HCT116 (cell line): ENCODE data around the gene ERP29. TPM values are rescaled to one million over a fixed set of nuclear protein-coding genes. Genes with fewer than 3 reads are reported as not detected.

Experiments used
- ATAC-seq: fragments of 200-7000 bp; cut with Tn5 transposase; 2 replicates; pipeline ENCODE4 v1.9.1; 2020; ENCODE audit warnings: mild to moderate bottlenecking, moderate library complexity
- BruUV-seq: library from RNA; stranded (reverse); fragments of 400-500 nt; replicated peaks from 2 replicates; lab custom pipeline; 2021; lab: Mats Ljungman, UMichigan
- CTCF ChIA-PET: fragments of 300-600 bp; sonication (Branson Sonifier 250); formaldehyde crosslinking; loops from one replicate; lab custom pipeline; 2021; ENCODE audit warnings: antibody characterized with exemption; lab: Charles Lee
- POLR2A ChIA-PET: fragments of 300-600, 350-600 bp; sonication (Branson Sonifier 250); formaldehyde crosslinking; loops from one replicate; lab custom pipeline; 2021; ENCODE audit warnings: antibody characterized with exemption; lab: Charles Lee
- RAD21 ChIA-PET, 2 experiments: fragments of 300-600 bp; sonication (Branson Sonifier 250); formaldehyde crosslinking; loops; one replicate each; lab custom pipeline; 2023; ENCODE audit warnings: low total read pairs in 2 of 2; ENCODE audit not compliant: uncharacterized antibody in 2 of 2, unreplicated experiment in 2 of 2, low non-redundant PET in 1 of 2; lab: Charles Lee
- DNase-seq: peaks from one replicate; pipeline ENCODE4 v3.0.0-alpha.2; 2010; ENCODE audit warnings: low read depth, low spot score
- H2AFZ ChIP-seq: fragments of 200-600 bp; shearing (Covaris generic), sonication (generic); 2 replicates; pipeline ENCODE4 v1.6.1; 2017; ENCODE audit warnings: low read depth, mixed run types, mixed read lengths, antibody characterized with exemption, low read length; ENCODE audit not compliant: poor library complexity, severe bottlenecking
- H3K27ac ChIP-seq: 2 replicates; pipeline ENCODE4 v1.5.1; 2012; ENCODE audit warnings: low read depth, low read length
- H3K27me3 ChIP-seq: fragments of 200-600 bp; sonication (generic); 2 replicates; pipeline ENCODE4 v1.6.1; 2016; ENCODE audit warnings: mixed run types, low read length, mixed read lengths; ENCODE audit not compliant: insufficient read depth
- H3K36me3 ChIP-seq, 2 experiments: fragments of 200-500 bp in 1 of 2; fragments of 200-600 bp in 1 of 2; sonication (Bioruptor generic) in 1 of 2; sonication (generic) in 1 of 2; 2 replicates each; pipeline versions ENCODE4 v1.5.1 to v1.6.1; 2014 to 2016; ENCODE audit warnings: low read length in 2 of 2, inconsistent platforms in 1 of 2, mixed read lengths in 1 of 2, mixed run types in 1 of 2; ENCODE audit not compliant: insufficient read depth in 2 of 2, control insufficient read depth in 1 of 2
- H3K4me1 ChIP-seq, 2 experiments: fragments of 200-600 bp in 1 of 2; sonication (generic) in 1 of 2; 2 replicates each; pipeline versions ENCODE4 v1.5.1 to v1.6.1; 2012 to 2017; ENCODE audit warnings: low read length in 2 of 2, inconsistent platforms in 1 of 2, mild to moderate bottlenecking in 1 of 2, mixed read lengths in 1 of 2, mixed run types in 1 of 2, moderate library complexity in 1 of 2; ENCODE audit not compliant: insufficient read depth in 2 of 2, control insufficient read depth in 1 of 2
- H3K4me2 ChIP-seq: fragments of 200-600 bp; sonication (generic); 2 replicates; pipeline ENCODE4 v1.6.1; 2017; ENCODE audit warnings: mixed run types, low read length, mixed read lengths
- H3K4me3 ChIP-seq, 2 experiments: fragments of 200-600 bp in 1 of 2; sonication (generic) in 1 of 2; replicated peaks in 1 of 2; 2 replicates each; pipeline ENCODE4 v1.5.1; 2011 to 2016; ENCODE audit warnings: low read length in 2 of 2, control low read depth in 1 of 2, low read depth in 1 of 2, mild to moderate bottlenecking in 1 of 2, mixed read lengths in 1 of 2, mixed run types in 1 of 2
- H3K79me2 ChIP-seq: fragments of 200-600 bp; sonication (generic); 2 replicates; pipeline ENCODE4 v1.6.1; 2017; ENCODE audit warnings: mild to moderate bottlenecking, mixed run types, low read length, moderate library complexity, mixed read lengths; ENCODE audit not compliant: insufficient read depth
- H3K9ac ChIP-seq: fragments of 200-600 bp; sonication (generic); 2 replicates; pipeline ENCODE4 v1.6.1; 2016; ENCODE audit warnings: low read length, mixed read lengths
- H3K9me2 ChIP-seq: fragments of 200-600 bp; sonication (generic), shearing (Covaris generic); 2 replicates; pipeline ENCODE4 v1.6.1; 2017; ENCODE audit warnings: mixed run types, mild to moderate bottlenecking, moderate library complexity; ENCODE audit not compliant: insufficient read depth
- H3K9me3 ChIP-seq, 2 experiments: fragments of 200-500 bp in 1 of 2; fragments of 200-600 bp in 1 of 2; sonication (Bioruptor generic) in 1 of 2; sonication (generic) in 1 of 2; 2 replicates each; pipeline ENCODE4 v1.6.1; 2014 to 2017; ENCODE audit warnings: low read length in 2 of 2, mixed read lengths in 2 of 2, inconsistent platforms in 1 of 2, low read depth in 1 of 2, mild to moderate bottlenecking in 1 of 2, mixed run types in 1 of 2, moderate library complexity in 1 of 2; ENCODE audit not compliant: control insufficient read depth in 1 of 2, insufficient read depth in 1 of 2
- H4K20me1 ChIP-seq: fragments of 200-600 bp; sonication (generic), shearing (Covaris generic); 2 replicates; pipeline ENCODE4 v1.6.1; 2017; ENCODE audit warnings: mixed run types, mild to moderate bottlenecking, moderate library complexity; ENCODE audit not compliant: insufficient read depth
- CBX3 ChIP-seq: IDR thresholded peaks from 2 replicates; pipeline ENCODE4 v1.6.1; 2012; ENCODE audit warnings: low read depth
- CEBPB ChIP-seq: IDR thresholded peaks from 2 replicates; pipeline ENCODE4 v1.6.1; 2012; ENCODE audit warnings: low read depth
- EGR1 ChIP-seq: IDR thresholded peaks from 2 replicates; pipeline ENCODE4 v1.6.1; 2012; ENCODE audit warnings: low read depth
- EZH2 ChIP-seq: fragments of 200-600 bp; sonication (generic); IDR thresholded peaks from 2 replicates; pipeline ENCODE4 v1.6.1; 2017; ENCODE audit warnings: antibody characterized with exemption, mixed run types
- EZH2phosphoT487 ChIP-seq: fragments of 200-600 bp; IDR thresholded peaks from 2 replicates; pipeline ENCODE4 v1.6.1; 2018; ENCODE audit warnings: antibody characterized with exemption, borderline replicate concordance
- FOSL1 ChIP-seq: IDR thresholded peaks from 2 replicates; pipeline ENCODE4 v1.6.1; 2012; ENCODE audit warnings: low read depth
- JUND ChIP-seq: IDR thresholded peaks from 2 replicates; pipeline ENCODE4 v1.6.1; 2012
- POLR2A ChIP-seq: IDR thresholded peaks from 2 replicates; pipeline ENCODE4 v1.7.0; 2011; ENCODE audit warnings: borderline replicate concordance; ENCODE audit not compliant: insufficient read depth, insufficient read length; ENCODE audit errors: extremely low read depth
- POLR2AphosphoS5 ChIP-seq: IDR thresholded peaks from 2 replicates; pipeline ENCODE4 v1.6.1; 2011; ENCODE audit warnings: mild to moderate bottlenecking, low read depth, low read length, moderate library complexity
- SIN3A ChIP-seq: IDR thresholded peaks from 2 replicates; pipeline ENCODE4 v1.6.1; 2012; ENCODE audit warnings: low read depth
- SRF ChIP-seq: IDR thresholded peaks from 2 replicates; pipeline ENCODE4 v1.6.1; 2012; ENCODE audit warnings: low read depth
- ZFX ChIP-seq: fragments of 450-650 bp; IDR thresholded peaks from 2 replicates; pipeline ENCODE4 v1.6.1; 2017
- ZNF274 ChIP-seq: fragments of 200-500 bp; sonication (Bioruptor generic); IDR thresholded peaks from 2 replicates; pipeline ENCODE4 v1.6.1; 2014; ENCODE audit warnings: mild to moderate bottlenecking, low read depth, low read length, inconsistent platforms
- intact Hi-C: fragments of 100-400 bp; cut with micrococcal nuclease; formaldehyde crosslinking; loops from 2 replicates; pipeline ENCODE4 v1.10.0; 2022
- total RNA-seq: library from RNA; stranded (reverse); gene quantifications from one replicate; pipeline ENCODE4 v1.2.1, GENCODE V29; 2021; ENCODE audit not compliant: unreplicated experiment
- TF ChIP-seq, protein P1 (sequence below): IDR thresholded peaks from 2 replicates; pipeline ENCODE4 v1.6.1; 2012
- TF ChIP-seq, protein P2 (sequence below): IDR thresholded peaks from 2 replicates; pipeline ENCODE4 v1.6.1; 2012
- TF ChIP-seq, protein P3 (sequence below): IDR thresholded peaks from 2 replicates; pipeline ENCODE4 v1.6.1; 2011; ENCODE audit warnings: mild to moderate bottlenecking, low read length, moderate library complexity; ENCODE audit not compliant: insufficient replicate concordance; ENCODE audit errors: extremely low read depth
- TF ChIP-seq, protein P4 (sequence below), 3 experiments: fragments of 200-600 bp in 1 of 3; sonication (generic) in 1 of 3; IDR thresholded peaks in 2 of 3; conservative IDR thresholded peaks in 1 of 3; 2 replicates each; pipeline ENCODE4 v1.5.1; 2012 to 2017; ENCODE audit warnings: low read depth in 2 of 3, low read length in 2 of 3, antibody characterized with exemption in 1 of 3, borderline replicate concordance in 1 of 3, control low read depth in 1 of 3, mild to moderate bottlenecking in 1 of 3, mixed read lengths in 1 of 3, mixed run types in 1 of 3, moderate library complexity in 1 of 3; ENCODE audit not compliant: insufficient read depth in 1 of 3

Gene ERP29
- total RNA-seq, 1 experiment from 2014 or later: 130 TPM

DNA sequence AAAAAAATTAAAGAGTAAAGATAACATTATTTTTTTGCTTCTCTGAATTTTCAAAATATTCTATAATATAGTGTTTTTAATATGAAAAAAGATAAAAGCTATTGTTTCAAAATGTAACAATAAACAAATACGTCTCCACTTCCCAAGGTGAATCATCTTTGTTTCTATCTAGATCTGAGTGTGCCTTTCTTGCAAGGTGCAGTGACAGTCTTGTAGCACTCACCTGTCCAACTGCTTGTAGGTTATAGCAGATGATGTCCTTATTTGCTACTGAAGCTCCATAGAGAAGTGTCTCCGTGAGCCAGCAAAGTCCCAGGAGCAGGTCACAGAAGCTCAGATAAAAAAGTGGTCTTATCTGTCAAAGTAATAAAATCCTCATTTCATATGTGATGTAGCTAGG is 21.7 kb upstream of the ERP29 start (continued):
- no peak for TF ChIP-seq FOSL1
- no peak for TF ChIP-seq EZH2phosphoT487
- no peak for TF ChIP-seq EZH2

DNA sequence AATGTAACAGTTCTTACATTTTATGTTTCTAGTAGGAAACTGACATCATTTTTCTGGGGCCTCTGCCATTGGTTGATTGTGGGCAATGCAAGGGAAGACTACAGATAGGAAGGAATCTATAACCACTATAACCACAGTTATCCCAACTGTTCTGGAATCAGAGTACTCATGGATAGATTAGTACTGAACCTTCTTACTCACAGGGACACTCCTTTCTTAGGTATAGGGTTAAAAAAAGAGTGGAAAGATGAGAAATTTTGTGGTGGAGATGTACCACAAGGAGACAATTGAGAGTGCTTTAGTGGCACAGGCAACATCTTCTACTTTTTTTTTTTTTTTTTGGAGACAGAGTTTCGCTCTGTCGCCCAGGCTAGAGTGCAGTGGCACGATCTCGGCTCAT is 21.3 kb upstream of the ERP29 start:
- ChIA-PET POLR2A (no interaction called here), RAD21 (no interaction called here), CTCF (no interaction called here)
- no peak for ATAC-seq
- H3K4me1 ChIP-seq: 0 out of 4 replicates have a peak, but pooled peaks cover 0 to 2% of the 10 kb centered on the region in 2 experiments
- no peaks in the 10 kb centered on the region for H3K79me2 ChIP-seq
- DNase-seq: no peak
- H3K9me2 ChIP-seq: no peaks in the 10 kb centered on the region
- no peaks in the 10 kb centered on the region for H3K9me3 ChIP-seq
- no peak overlapping the region for H2AFZ ChIP-seq
- H3K4me3 ChIP-seq: no peak overlapping the region
- TF ChIP-seq, protein P1, sequence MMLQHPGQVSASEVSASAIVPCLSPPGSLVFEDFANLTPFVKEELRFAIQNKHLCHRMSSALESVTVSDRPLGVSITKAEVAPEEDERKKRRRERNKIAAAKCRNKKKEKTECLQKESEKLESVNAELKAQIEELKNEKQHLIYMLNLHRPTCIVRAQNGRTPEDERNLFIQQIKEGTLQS: no peak
- TF ChIP-seq POLR2AphosphoS5: no peak
- TF ChIP-seq CEBPB: no peak
- TF ChIP-seq, protein P2, sequence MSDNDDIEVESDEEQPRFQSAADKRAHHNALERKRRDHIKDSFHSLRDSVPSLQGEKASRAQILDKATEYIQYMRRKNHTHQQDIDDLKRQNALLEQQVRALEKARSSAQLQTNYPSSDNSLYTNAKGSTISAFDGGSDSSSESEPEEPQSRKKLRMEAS: no peak
- TF ChIP-seq ZFX: no peak
- no peak for TF ChIP-seq ZNF274
- intact Hi-C loops: no loop called here
- no peaks in the 10 kb centered on the region for H3K27me3 ChIP-seq
- H3K9ac ChIP-seq: no peak overlapping the region
- no peak overlapping the region for H3K27ac ChIP-seq
- H4K20me1 ChIP-seq: no peaks in the 10 kb centered on the region
- no peak overlapping the region for H3K4me2 ChIP-seq
- BruUV-seq: no TSS peak
- no peaks in the 10 kb centered on the region for H3K36me3 ChIP-seq

DNA sequence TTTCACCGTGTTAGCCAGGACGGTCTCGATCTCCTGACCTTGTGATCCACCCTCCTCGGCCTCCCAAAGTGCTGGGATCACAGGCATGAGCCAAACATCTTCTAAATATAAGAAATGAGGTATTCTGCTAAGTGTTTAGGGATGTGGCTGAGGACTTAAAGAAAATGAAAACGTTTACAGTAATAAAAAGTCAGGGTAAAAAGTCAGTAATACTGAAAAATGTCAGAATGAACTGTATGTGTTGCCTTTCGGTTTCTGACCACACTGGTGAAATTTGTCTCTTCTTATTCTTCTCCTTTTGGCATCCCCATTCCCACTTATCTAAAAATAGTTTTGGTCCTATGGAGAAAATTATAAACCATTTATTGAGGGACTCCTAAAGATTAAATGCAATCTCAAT is 20.8 kb upstream of the ERP29 start:
- intact Hi-C loops: no loop called here
- CTCF ChIA-PET: no interaction called here
- TF ChIP-seq SRF: no peak
- TF ChIP-seq CBX3: no peak
- no peak for TF ChIP-seq POLR2A
- no peak for TF ChIP-seq JUND
- TF ChIP-seq, protein P1: no peak
- TF ChIP-seq, protein P3, sequence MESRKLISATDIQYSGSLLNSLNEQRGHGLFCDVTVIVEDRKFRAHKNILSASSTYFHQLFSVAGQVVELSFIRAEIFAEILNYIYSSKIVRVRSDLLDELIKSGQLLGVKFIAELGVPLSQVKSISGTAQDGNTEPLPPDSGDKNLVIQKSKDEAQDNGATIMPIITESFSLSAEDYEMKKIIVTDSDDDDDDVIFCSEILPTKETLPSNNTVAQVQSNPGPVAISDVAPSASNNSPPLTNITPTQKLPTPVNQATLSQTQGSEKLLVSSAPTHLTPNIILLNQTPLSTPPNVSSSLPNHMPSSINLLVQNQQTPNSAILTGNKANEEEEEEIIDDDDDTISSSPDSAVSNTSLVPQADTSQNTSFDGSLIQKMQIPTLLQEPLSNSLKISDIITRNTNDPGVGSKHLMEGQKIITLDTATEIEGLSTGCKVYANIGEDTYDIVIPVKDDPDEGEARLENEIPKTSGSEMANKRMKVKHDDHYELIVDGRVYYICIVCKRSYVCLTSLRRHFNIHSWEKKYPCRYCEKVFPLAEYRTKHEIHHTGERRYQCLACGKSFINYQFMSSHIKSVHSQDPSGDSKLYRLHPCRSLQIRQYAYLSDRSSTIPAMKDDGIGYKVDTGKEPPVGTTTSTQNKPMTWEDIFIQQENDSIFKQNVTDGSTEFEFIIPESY: no peak
- TF ChIP-seq, protein P4, sequence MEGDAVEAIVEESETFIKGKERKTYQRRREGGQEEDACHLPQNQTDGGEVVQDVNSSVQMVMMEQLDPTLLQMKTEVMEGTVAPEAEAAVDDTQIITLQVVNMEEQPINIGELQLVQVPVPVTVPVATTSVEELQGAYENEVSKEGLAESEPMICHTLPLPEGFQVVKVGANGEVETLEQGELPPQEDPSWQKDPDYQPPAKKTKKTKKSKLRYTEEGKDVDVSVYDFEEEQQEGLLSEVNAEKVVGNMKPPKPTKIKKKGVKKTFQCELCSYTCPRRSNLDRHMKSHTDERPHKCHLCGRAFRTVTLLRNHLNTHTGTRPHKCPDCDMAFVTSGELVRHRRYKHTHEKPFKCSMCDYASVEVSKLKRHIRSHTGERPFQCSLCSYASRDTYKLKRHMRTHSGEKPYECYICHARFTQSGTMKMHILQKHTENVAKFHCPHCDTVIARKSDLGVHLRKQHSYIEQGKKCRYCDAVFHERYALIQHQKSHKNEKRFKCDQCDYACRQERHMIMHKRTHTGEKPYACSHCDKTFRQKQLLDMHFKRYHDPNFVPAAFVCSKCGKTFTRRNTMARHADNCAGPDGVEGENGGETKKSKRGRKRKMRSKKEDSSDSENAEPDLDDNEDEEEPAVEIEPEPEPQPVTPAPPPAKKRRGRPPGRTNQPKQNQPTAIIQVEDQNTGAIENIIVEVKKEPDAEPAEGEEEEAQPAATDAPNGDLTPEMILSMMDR (IDR thresholded peaks at IDR 0.05 in 2 of 3, conservative IDR thresholded peaks at IDR 0.05 in 1 of 3; ENCODE audit: borderline replicate concordance in 1 of 3, insufficient read depth in 1 of 3, low read depth in 2 of 3, low read length in 2 of 3): no peak
- no peak for TF ChIP-seq EGR1
- no peak for TF ChIP-seq SIN3A

More for the DNA sequence above, 20.8 kb upstream of the ERP29 start:
- BruUV-seq: no TSS peak
- Histone ChIP-seq H4K20me1 (no peaks in the 10 kb centered on the region), H3K9me3 (no peaks in the 10 kb centered on the region), H3K79me2 (no peaks in the 10 kb centered on the region), H3K27ac (no peak overlapping the region), H3K27me3 (no peaks in the 10 kb centered on the region), H3K9me2 (no peaks in the 10 kb centered on the region), H3K4me2 (no peak overlapping the region), H2AFZ (no peak overlapping the region), H3K4me3 (no peak overlapping the region), H3K4me1 (0 out of 4 replicates have a peak, but pooled peaks cover 0 to 2% of the 10 kb centered on the region in 2 experiments), H3K36me3 (no peaks in the 10 kb centered on the region), H3K9ac (no peak overlapping the region)
- no peak for ATAC-seq
- ChIA-PET RAD21 (interaction anchor here in 1 of 2 experiments (0.7 kb wide), 1 partner anchor 48 kb away, joined by 4 read pairs; no protein-coding TSS in a partner anchor), POLR2A (no interaction called here)
- no peak for DNase-seq
